Astrocyte of the spinal cord (primary cell): ENCODE results near the gene PPP1R12B.
"Not testable (repeated sequence)": the region's sequence is repeated elsewhere in the genome, so short reads cannot be mapped to it uniquely, and the experiment has no call there.

Experiments used
- DNase-seq: peaks from one replicate; pipeline ENCODE4 v3.0.0; 2011; ENCODE audit warnings: low read depth, low spot score
- H3K4me3 ChIP-seq: 2 replicates; pipeline ENCODE4 v1.5.1; 2011; ENCODE audit warnings: low read depth, mild to moderate bottlenecking, low read length, moderate library complexity
- in situ Hi-C: cut with HindIII; loops from 2 replicates; pipeline ENCODE4 v1.10.0; 2017; ENCODE audit warnings: low sequenced_read_pairs
- TF ChIP-seq, protein P1 (sequence below): IDR thresholded peaks from 2 replicates; pipeline ENCODE4 v1.5.1; 2012; ENCODE audit warnings: low read depth, mild to moderate bottlenecking, low read length, inconsistent platforms

Gene PPP1R12B

DNA sequence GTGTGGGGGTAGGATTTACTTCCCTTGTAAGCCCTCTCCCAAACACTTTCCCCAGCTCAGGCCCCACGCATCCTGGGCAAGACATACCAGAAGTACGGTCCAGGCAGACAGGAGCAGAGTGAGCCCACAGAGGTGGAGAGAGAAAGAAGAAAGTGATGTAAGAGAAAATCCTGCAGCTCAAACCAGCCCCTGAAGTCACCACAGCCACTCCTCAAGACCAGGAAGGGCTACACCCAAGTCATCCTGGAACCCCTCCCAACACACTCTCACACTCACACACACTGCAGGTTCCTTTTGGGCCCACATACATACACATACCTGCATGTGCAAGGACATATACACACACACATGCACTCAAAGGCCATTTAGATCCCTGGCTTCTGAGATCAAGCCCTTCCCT is 254.9 kb downstream of the PPP1R12B start:
- TF ChIP-seq, protein P1, sequence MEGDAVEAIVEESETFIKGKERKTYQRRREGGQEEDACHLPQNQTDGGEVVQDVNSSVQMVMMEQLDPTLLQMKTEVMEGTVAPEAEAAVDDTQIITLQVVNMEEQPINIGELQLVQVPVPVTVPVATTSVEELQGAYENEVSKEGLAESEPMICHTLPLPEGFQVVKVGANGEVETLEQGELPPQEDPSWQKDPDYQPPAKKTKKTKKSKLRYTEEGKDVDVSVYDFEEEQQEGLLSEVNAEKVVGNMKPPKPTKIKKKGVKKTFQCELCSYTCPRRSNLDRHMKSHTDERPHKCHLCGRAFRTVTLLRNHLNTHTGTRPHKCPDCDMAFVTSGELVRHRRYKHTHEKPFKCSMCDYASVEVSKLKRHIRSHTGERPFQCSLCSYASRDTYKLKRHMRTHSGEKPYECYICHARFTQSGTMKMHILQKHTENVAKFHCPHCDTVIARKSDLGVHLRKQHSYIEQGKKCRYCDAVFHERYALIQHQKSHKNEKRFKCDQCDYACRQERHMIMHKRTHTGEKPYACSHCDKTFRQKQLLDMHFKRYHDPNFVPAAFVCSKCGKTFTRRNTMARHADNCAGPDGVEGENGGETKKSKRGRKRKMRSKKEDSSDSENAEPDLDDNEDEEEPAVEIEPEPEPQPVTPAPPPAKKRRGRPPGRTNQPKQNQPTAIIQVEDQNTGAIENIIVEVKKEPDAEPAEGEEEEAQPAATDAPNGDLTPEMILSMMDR: no peak
- no peak for DNase-seq
- in situ Hi-C loops: no loop called here
- H3K4me3 ChIP-seq: no peak overlapping the region

DNA sequence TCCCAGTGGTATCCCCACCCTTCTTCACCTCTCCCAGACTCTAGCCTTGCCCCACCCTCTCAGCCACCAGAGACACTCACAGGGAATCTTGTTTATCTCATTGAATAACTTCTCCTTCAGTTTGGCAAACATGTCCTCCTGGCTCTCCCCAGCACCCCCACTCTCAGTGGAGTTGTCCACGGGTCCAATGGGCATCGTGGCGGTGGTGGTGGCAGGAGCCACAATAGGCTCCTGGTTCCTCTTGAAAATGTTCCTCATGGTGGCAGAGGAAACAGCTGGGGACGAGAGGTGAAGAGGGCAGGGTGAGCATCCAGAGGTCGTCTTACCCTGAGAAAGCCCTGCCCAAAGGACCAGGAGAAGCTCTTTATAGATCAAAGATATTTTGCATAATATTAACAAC is 257.0 kb downstream of the PPP1R12B start:
- in situ Hi-C loops: no loop called here
- H3K4me3 ChIP-seq: no peak overlapping the region
- DNase-seq: no peak
- TF ChIP-seq, protein P1: no peak

DNA sequence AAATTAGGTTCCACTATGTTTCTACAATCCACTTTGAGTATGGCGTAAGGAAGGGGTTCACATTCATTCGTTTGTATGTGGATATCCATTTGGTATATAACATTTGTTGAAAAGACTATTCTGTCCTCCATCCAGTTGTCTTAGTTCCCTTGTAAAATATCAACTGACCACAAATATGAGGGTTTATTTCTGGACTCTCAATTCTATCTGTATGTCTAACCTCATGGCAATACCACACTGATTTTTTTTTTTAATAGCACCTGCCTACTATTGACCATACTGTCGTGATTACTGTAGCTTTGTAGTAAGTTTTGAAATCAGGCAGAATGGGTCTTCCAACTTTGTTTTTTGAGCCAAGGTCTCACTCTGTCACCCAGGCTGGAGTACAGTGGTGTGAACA is 263.5 kb downstream of the PPP1R12B start:
- DNase-seq, H3K4me3 ChIP-seq, in situ Hi-C loops: not testable (repeated sequence)

DNA sequence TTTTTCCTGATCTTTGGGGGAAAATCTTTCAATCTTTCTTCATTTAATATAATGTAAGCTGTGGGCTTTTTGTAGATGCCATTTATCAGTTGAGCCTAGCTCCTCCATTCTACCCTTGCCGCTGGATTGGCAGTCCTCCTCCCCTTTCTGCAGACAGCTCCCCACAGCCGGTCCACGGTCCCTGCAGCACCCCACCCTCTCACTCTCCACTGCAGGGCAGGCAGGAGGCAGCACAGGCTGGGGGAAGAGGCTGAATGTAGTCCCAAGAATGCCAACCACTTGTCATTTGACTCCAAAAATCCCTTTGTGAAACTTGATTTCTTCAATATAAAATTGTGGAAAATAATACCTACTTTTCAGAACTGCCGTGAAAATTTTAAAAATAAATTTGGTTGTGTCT is 265.1 kb downstream of the PPP1R12B start:
- TF ChIP-seq, protein P1: no peak
- DNase-seq: no peak
- no peak overlapping the region for H3K4me3 ChIP-seq
- in situ Hi-C loops: no loop called here

DNA sequence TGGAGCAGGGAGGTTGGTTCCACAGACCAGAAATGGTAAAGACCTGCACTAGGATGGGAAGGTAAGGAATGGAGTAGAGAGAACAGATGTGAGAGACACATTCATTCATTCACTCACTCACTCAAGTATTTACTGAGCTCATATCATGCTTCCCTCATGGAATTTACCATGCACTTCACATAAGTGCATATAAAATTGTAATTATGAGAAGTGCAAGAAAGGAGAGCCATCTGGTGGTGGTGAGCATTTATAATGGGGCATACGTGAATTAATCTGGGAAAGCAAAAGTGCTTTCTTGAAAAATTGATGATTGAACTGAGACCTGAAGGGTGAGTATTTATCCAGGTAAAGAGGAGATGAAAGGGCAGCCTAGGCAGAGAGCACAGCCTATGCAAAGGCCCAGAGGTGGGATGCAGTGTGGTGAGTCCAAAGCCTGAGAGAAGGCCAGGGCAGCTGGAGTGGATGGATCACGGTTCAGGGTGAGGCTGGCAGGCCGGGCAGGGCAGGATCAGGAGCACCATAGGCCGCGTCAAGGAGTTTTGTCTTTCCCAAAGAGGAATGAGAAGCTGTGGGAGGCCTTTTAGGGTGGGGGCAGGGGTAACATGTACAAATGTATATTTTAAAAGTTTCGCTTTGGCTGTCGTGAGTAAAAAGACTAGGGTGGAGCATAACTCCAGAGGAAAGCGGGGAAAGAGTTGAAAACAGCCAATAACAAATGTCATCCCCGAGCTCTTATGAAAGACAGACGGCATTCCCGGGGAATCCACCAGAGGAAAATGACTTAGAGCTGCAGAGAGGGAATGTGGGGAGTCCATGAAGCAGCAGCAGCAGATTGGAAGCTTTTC is 266.1 kb downstream of the PPP1R12B start:
- H3K4me3 ChIP-seq, in situ Hi-C loops, DNase-seq: not testable (repeated sequence)
- TF ChIP-seq, protein P1: peak; percentile 24

DNA sequence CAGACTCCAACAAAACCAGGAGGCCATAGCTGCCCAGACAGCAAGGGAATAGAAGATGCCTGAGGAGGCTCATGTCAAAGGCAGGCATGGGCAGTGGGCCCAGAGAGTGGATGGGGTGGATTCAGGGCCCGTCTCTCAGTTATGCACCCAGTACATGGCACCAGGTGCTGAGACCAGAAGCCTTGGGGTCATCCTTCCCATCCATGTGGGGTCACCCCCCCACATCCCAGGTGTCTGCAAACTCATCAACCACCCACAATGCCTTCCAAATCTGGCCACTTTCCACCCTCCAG is 266.7 kb downstream of the PPP1R12B start:
- in situ Hi-C loops, DNase-seq, H3K4me3 ChIP-seq: not testable (repeated sequence)

DNA sequence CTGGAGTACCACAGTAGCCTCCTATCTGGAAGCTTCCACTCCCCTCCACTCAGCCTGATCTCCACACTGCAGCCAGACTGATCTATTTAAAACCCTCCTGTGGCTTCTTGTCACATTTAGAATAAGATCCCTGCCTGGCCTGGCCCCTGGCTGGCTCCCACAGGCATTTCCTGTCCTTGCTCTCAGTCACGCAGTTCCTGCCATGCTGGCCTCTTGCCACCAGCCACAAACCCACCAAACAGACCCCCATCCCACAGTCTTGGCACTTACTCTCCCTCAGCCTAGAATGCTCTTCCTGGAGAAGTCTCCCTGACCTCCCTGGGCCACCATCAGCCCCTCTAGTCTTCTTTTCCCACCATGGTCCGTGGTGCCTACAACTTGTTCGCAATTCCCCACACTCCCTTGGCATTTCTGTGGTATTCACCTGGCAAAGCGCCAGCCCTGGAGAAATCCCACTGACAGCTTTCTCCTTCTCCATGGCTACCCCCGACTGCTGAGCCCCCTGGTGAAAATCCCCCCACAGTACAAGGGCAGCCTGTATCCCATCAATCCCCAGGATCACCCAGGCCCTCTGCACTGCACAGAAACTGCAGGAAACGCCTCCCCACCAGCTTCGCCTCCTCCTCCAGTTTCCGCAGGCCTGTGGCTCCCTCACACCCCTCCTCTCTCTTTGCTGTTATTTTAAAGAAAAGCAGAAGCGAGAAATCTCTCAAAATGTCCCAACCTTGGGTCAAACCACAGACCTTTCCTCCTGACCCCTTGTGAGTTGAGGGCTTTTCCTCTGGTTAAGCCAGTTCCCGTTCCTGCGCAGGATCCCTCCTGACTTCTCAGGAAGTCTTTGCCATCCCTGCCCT is 267.2 kb downstream of the PPP1R12B start:
- in situ Hi-C loops: no loop called here
- no peak overlapping the region for H3K4me3 ChIP-seq
- DNase-seq: peak; percentile 75
- TF ChIP-seq, protein P1: no peak
